IMR-90 (cell line): ENCODE measurements around the gene CWC27.

Source experiments
- CHD1 ChIP-seq: IDR thresholded peaks from 2 replicates; pipeline ENCODE4 v1.6.1; 2012; ENCODE audit warnings: low read depth, low read length, improper control_type of control experiment
- CTCF ChIP-seq: conservative IDR thresholded peaks from 2 replicates; pipeline ENCODE4 v1.5.1; 2012; ENCODE audit warnings: mild to moderate bottlenecking, low read depth, low read length, improper control_type of control experiment
- MAZ ChIP-seq: IDR thresholded peaks from 2 replicates; pipeline ENCODE4 v1.6.1; 2012; ENCODE audit warnings: low read depth, mild to moderate bottlenecking, low read length, improper control_type of control experiment, moderate library complexity, borderline replicate concordance
- POLR2A ChIP-seq: IDR thresholded peaks from 2 replicates; pipeline ENCODE4 v1.6.1; 2012; ENCODE audit warnings: mild to moderate bottlenecking, low read depth, low read length
- SMC3 ChIP-seq: fragments of 150-350 bp; IDR thresholded peaks from 2 replicates; pipeline ENCODE4 v1.6.1; 2016; ENCODE audit warnings: low read depth, mild to moderate bottlenecking, antibody characterized with exemption, low read length, moderate library complexity
- USF2 ChIP-seq: fragments of 150-350 bp; IDR thresholded peaks from 2 replicates; pipeline ENCODE4 v1.6.1; 2017; ENCODE audit warnings: mild to moderate bottlenecking, antibody characterized with exemption, low read length, low read depth

GRCh38 chr5:64971990-64972389, 203.3 kb downstream of the CWC27 start:
- TF ChIP-seq SMC3 (no peak), CHD1 (no peak), CTCF (no peak), POLR2A (no peak), USF2 (no peak), MAZ (no peak)
